MCF 10A (cell line): Measurements from ENCODE around the gene LRRN2. TPM values are rescaled to one million over a fixed set of nuclear protein-coding genes. Genes with fewer than 3 reads are reported as not detected.
"Not testable (repeated sequence)": the region's sequence is repeated elsewhere in the genome, so short reads cannot be mapped to it uniquely, and the experiment has no call there.

Experiments used
- BruUV-seq: library from RNA; stranded (reverse); fragments of 400-500 nt; replicated peaks from 2 replicates; lab custom pipeline; 2021; lab: Mats Ljungman, UMichigan
- CTCF ChIA-PET: fragments of 300-600 bp; sonication (Branson Sonifier 250); formaldehyde crosslinking; extraction: SDS; loops from one replicate; lab custom pipeline; 2021; ENCODE audit warnings: antibody characterized with exemption, inconsistent platforms; lab: Yijun Ruan, JAX
- POLR2A ChIA-PET: fragments of 300-600, 350-650 bp; sonication (Branson Sonifier 250); formaldehyde crosslinking; extraction: SDS; loops from one replicate; lab custom pipeline; 2020; ENCODE audit warnings: antibody characterized with exemption, inconsistent platforms; lab: Yijun Ruan, JAX
- DNase-seq: peaks from one replicate; pipeline ENCODE4 v3.0.0-alpha.2; 2018; ENCODE audit not compliant: unreplicated experiment
- H3K27ac Mint-ChIP-seq: one replicate; pipeline ENCODE4 v1.8.0; 2022; ENCODE audit warnings: mild to moderate bottlenecking, low read depth, mixed read lengths; ENCODE audit not compliant: unreplicated experiment
- H3K27me3 Mint-ChIP-seq: one replicate; pipeline ENCODE4 v1.8.0; 2022; ENCODE audit warnings: mixed read lengths; ENCODE audit not compliant: insufficient read depth, unreplicated experiment
- H3K36me3 Mint-ChIP-seq: one replicate; pipeline ENCODE4 v1.8.0; 2022; ENCODE audit warnings: mild to moderate bottlenecking, moderate library complexity, mixed read lengths; ENCODE audit not compliant: insufficient read depth, unreplicated experiment
- H3K4me1 Mint-ChIP-seq: one replicate; pipeline ENCODE4 v1.8.0; 2022; ENCODE audit warnings: mixed read lengths; ENCODE audit not compliant: insufficient read depth, unreplicated experiment
- H3K4me3 Mint-ChIP-seq: one replicate; pipeline ENCODE4 v1.8.0; 2022; ENCODE audit warnings: mild to moderate bottlenecking, moderate library complexity, mixed read lengths; ENCODE audit not compliant: unreplicated experiment
- H3K9me3 Mint-ChIP-seq: one replicate; pipeline ENCODE4 v1.8.0; 2022; ENCODE audit warnings: mixed read lengths; ENCODE audit not compliant: unreplicated experiment
- intact Hi-C: fragments of 100-400 bp; cut with micrococcal nuclease; formaldehyde crosslinking; loops from 2 replicates; pipeline ENCODE4 v1.14.1; 2022
- total RNA-seq: library from RNA; stranded (reverse); gene quantifications from 2 replicates; pipeline ENCODE4 v1.2.3, GENCODE V29; 2022
- TF ChIP-seq, protein P1 (sequence below): fragments of 200-600 bp; IDR thresholded peaks from one replicate; pipeline ENCODE4 v1.8.0; 2022; ENCODE audit warnings: antibody characterized with exemption, mild to moderate bottlenecking; ENCODE audit not compliant: unreplicated experiment

Gene LRRN2
- total RNA-seq, 1 experiment from 2014 or later = not detected

DNA sequence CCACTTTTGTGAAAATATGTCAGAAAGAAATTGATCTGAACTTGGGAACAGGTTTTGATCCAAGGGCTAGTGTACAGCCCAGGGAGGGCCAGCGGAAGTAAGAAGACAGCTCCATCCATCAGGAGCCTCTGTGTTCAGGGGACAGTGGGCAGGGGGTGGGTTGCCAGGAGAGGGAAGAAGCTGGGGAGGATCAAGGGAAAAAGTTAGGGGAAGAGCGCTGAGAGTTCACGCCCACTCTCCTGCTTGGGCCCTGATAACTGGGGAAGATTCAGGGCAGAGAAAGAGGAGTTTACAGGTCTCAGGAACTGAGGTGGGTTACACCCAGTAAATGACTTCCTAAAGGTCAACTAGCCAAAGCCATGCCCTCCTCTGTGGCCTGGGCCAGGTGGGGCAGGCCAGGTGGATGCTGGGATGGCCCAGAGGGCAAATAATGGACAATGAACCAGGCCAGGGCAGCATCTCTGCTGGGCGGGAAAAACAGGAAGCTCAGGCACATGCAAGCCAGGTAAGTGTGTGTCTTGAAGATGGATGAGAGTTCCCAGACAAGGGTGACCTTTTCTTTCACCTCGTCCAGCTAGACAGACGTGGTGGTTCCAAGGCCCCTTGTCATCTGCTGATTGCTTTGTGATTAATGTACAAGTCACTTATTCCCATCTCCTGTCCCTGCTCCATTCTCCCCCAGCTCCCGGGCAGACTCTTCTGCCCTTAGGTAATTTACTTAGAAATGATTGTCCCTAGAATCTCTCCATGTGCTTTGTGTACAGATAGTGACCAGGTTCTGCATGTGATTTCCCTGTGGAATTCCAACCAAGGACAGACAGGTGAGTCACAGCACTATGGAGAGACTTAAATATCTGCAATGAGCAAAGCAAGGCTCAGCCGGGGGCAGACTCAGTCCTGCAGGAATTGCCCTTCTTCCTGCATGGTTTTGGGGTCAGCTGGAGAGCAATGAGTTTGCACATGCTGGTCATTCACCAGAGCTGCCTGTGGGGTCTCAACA is 112.3 kb downstream of the LRRN2 start:
- intact Hi-C loops = no loop called here
- ChIA-PET POLR2A (interaction anchor here (0.7 to 1.8 kb wide), 6 partner anchors 13 to 187 kb away, joined by 3 to 6 read pairs (median 3); no protein-coding TSS in a partner anchor), CTCF (interaction anchor here (0.6 to 43.9 kb wide), 10 partner anchors 7 to 369 kb away, joined by 3 to 1156 read pairs (median 4); no protein-coding TSS in a partner anchor)
- H3K4me1 Mint-ChIP-seq = no peaks in the 10 kb centered on the region
- TF ChIP-seq, protein P1, sequence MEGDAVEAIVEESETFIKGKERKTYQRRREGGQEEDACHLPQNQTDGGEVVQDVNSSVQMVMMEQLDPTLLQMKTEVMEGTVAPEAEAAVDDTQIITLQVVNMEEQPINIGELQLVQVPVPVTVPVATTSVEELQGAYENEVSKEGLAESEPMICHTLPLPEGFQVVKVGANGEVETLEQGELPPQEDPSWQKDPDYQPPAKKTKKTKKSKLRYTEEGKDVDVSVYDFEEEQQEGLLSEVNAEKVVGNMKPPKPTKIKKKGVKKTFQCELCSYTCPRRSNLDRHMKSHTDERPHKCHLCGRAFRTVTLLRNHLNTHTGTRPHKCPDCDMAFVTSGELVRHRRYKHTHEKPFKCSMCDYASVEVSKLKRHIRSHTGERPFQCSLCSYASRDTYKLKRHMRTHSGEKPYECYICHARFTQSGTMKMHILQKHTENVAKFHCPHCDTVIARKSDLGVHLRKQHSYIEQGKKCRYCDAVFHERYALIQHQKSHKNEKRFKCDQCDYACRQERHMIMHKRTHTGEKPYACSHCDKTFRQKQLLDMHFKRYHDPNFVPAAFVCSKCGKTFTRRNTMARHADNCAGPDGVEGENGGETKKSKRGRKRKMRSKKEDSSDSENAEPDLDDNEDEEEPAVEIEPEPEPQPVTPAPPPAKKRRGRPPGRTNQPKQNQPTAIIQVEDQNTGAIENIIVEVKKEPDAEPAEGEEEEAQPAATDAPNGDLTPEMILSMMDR = no peak
- no peak overlapping the region for H3K4me3 Mint-ChIP-seq
- no peaks in the 10 kb centered on the region for H3K36me3 Mint-ChIP-seq
- no TSS peak for BruUV-seq
- no peak for DNase-seq
- no peaks in the 10 kb centered on the region for H3K9me3 Mint-ChIP-seq
- H3K27me3 Mint-ChIP-seq = peaks cover 8% of the 10 kb centered on the region
- no peak overlapping the region for H3K27ac Mint-ChIP-seq

DNA sequence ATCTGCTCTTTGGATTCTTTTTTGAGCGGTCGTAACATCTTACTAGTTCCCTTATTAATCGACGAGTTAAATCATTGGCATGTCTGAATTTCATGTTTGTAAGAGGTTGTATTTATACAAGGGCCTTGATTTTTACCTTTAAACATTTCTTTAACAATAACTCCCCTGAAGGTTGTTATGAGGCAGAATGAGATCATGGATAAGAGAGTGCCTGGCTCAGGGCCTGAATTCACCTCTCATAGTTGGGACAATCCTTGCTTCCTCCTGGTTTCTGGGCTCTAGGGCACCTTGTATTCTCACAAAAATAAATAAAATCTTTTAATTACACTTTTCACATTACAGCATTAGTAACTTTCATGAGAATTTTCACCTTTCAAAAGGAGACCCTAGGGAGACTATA is 113.9 kb downstream of the LRRN2 start:
- no TSS peak for BruUV-seq
- ChIA-PET CTCF (interaction anchor here (0.7 to 43.9 kb wide), 4 partner anchors 41 to 229 kb away, joined by 3 to 1156 read pairs (median 4); no protein-coding TSS in a partner anchor), POLR2A (no interaction called here)
- Mint-ChIP-seq H3K9me3 (no peaks in the 10 kb centered on the region), H3K27ac (no peak overlapping the region), H3K4me1 (no peaks in the 10 kb centered on the region), H3K36me3 (no peaks in the 10 kb centered on the region), H3K27me3 (peaks cover 8% of the 10 kb centered on the region), H3K4me3 (no peak overlapping the region)
- no peak for DNase-seq
- TF ChIP-seq, protein P1 = no peak
- intact Hi-C loops = no loop called here

DNA sequence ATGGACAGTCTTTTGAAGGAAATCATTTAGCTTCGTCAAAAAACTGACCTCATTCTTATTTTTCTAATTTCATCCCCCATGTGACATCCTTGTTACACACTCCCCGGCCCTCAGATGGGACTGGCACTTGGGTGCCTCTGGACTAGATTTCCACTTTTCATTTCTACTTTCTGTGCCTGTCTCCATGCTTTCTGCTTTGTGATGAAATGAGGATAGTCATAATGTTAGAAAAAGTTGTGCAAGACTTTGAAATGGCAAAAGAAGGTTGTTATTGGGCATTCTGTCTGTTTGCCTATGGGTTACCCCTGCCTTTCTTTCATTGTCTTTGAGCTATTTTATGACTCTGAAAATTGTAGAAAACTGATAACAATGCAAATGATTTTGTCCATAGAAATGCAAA is 114.4 kb downstream of the LRRN2 start:
- H3K4me1 Mint-ChIP-seq = no peaks in the 10 kb centered on the region
- no peak for DNase-seq
- H3K9me3 Mint-ChIP-seq = no peaks in the 10 kb centered on the region
- no peak overlapping the region for H3K27ac Mint-ChIP-seq
- ChIA-PET POLR2A (interaction anchor here (0.6 to 1.2 kb wide), 2 partner anchors 17 to 507 kb away, joined by 3 read pairs; no protein-coding TSS in a partner anchor), CTCF (interaction anchor here (1.4 to 43.9 kb wide), 3 partner anchors 41 to 229 kb away, joined by 3 to 1156 read pairs (median 3); no protein-coding TSS in a partner anchor)
- no peaks in the 10 kb centered on the region for H3K36me3 Mint-ChIP-seq
- TF ChIP-seq, protein P1 = no peak
- no TSS peak for BruUV-seq
- intact Hi-C loops = no loop called here
- H3K4me3 Mint-ChIP-seq = no peak overlapping the region
- peaks cover 8% of the 10 kb centered on the region for H3K27me3 Mint-ChIP-seq

DNA sequence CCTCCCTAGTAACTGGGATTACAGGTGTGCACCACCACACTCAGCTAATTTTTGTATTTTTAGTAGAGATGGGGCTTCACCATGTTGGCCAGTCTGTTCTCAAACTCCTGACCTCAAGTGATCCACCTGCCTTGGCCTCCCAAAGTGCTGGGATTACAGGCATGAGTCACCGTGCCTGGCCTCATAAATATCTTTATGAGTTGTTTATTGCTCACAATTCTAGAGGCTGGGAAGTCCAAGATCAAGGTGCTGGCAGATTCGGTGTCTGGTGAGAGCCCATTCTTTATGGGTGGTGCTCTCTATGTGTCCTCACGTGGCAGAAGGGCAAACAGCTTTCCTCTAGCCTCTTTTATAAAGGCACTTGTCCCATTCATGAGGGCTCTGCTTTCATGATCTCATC is 115.5 kb downstream of the LRRN2 start:
- H3K27ac Mint-ChIP-seq, H3K4me3 Mint-ChIP-seq, H3K4me1 Mint-ChIP-seq, H3K27me3 Mint-ChIP-seq, intact Hi-C loops, H3K9me3 Mint-ChIP-seq, BruUV-seq, H3K36me3 Mint-ChIP-seq: not testable (repeated sequence)
- POLR2A ChIA-PET = interaction anchor here (1.2 kb wide), 1 partner anchor 16 kb away, joined by 3 read pairs; no protein-coding TSS in a partner anchor
- peak; percentile 38 for DNase-seq
- CTCF ChIA-PET = interaction anchor here (0.9 to 43.9 kb wide), 3 partner anchors 177 to 230 kb away, joined by 4 to 1156 read pairs (median 4); no protein-coding TSS in a partner anchor
